Raji (cell line): ENCODE measurements around the gene NDUFAF5.

Source experiments
- POLR2A ChIP-seq: IDR thresholded peaks from 2 replicates; pipeline ENCODE4 v1.6.1; 2011; ENCODE audit warnings: low read depth, low read length, control low read depth; ENCODE audit not compliant: insufficient read depth

Gene NDUFAF5

DNA sequence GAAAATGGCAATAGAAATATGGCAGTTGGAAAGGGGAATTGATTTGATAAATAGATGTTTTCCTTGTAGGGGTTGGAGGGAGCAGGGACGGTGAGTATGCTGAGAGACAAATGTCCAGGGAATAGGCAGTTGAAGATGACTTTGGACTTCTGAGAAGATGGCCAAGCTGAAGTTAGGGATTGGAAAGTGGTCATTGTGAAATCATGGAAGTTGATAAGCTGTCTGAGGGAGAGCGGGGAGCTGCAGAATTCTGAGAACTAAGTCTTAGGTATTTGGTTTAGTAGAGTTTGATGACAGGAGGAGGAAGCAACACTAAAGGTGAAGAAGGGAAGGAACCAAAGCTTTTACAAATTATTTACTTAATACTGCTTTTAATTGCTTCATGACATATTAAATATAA lies 15.1 kb downstream of the NDUFAF5 start:
- TF ChIP-seq POLR2A = no peak

- no peak for TF ChIP-seq POLR2A
These were observed 15.9 kb downstream of the NDUFAF5 start for GRCh38 chr20:13800728-13801134.

DNA sequence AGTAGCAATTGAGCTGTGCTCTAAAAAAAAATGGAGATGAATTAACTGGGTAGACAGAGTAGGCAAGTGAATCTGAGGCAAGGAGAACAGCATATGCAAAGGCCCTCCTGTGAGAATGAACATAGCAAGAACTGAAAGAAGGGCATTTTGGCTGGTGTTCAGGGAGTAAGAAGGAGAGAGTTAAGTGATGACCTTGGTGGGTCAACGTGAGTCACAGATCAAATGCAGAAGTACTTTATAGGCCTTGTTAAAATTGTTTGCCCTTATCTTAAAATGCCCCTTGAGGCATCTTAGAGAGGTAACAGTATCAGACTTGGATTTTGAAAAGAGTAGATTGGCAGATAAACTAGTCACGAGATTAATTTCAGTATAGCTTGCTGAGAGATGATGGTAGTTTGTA lies 24.5 kb downstream of the NDUFAF5 start:
- no peak for TF ChIP-seq POLR2A

- TF ChIP-seq POLR2A = no peak
These were observed 25.0 kb downstream of the NDUFAF5 start for GRCh38 chr20:13809855-13810254.

- no peak for TF ChIP-seq POLR2A
These were observed 25.6 kb downstream of the NDUFAF5 start for GRCh38 chr20:13810446-13810845.

DNA sequence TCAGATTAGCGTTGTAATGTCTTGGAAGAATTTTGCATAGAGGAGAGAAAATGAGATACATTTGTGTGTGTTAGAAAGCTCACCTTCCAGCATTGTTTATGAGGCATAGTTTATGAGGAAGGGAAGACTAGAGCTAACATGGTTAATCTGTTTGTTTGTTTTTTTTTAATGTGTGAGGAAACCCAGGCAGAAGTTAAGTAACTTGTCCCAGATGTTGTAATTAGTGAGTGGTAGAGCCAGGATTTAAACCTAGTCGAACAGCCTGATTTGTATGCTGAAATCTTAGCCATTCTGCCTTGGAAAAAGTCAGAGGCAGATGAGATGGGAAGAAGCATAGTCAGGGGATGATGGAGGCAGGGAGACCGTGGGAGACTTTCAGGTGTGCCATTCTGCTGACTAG lies 29.1 kb downstream of the NDUFAF5 start:
- TF ChIP-seq POLR2A = no peak

GRCh38 chr20:13814672-13815071 lies 29.8 kb downstream of the NDUFAF5 start:
- TF ChIP-seq POLR2A = no peak

GRCh38 chr20:13816757-13817156 lies 31.9 kb downstream of the NDUFAF5 start:
- TF ChIP-seq POLR2A = no peak

DNA sequence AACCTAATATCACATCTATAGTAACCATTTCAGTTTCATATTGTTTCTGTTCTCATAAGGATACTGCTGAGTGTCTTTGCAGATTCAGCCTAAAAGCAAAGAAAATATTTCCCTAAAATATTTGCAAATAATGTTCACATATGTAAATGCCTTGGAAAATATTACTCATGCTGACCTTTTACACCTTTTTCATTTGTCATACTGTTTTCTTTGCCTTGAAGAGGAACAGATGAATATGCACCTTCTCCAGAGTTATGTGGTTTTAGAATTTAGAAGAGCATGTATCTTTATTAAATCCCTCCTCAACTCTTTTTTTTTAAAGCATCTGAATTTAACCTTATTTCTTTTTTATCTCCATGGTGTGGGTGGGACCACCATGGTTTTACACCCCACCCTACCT lies 32.5 kb downstream of the NDUFAF5 start:
- no peak for TF ChIP-seq POLR2A

DNA sequence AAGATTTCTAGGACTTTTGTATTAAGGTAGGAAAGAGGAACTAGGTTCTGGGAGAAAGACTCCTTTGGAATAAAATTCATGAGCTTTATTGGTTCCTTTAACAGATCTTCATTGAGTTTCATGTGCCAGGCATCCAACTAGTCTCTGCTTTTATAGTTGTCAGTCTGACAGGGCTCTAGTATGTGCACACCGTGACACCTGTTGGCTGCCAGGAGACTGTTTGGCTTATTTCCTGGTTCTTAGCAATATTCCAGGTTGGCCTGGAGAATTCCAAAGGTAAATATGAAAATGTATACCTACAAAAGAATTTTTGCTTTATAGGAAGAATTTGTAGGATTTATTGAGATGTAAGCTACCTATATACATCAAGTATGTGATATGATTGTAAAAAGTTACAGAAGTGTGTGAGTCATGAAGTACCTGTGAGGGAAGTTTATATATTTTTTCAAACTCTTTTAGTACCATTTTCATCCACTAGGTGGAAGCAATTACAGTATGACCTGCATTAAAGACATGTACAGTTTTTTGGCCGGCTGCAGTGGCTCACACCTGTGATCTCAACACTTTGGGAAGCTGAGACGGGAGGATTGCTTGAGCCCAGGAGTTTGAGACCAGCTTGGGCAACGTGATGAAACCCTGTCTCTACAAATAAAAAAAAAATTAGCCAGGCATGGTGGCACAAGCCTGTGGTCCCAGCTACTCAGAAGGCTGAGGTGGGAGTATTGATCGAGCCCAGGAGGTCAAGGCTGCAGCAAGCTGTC lies 35.2 kb downstream of the NDUFAF5 start:
- TF ChIP-seq POLR2A = no peak

GRCh38 chr20:13821876-13822275 lies 37.0 kb downstream of the NDUFAF5 start:
- TF ChIP-seq POLR2A = no peak

DNA sequence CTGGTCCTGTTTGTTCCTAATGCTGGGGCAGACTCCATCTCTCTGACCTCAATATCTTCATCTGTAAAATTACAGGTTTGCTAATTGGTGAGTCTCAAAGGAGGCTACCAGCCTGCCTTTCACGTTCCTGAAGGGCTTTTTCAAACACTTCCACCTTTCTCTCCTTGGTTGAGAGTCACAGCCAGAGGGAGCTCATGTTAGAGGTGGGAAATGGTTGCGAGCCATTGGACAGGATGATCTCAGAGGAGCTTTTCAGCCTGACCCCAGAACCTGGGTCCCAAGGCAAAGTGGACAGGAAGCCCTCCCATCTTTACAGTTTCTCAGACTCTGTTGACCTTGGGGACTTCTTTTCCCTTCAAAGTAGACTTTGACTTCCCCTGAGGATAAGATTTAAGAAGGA lies 37.6 kb downstream of the NDUFAF5 start:
- TF ChIP-seq POLR2A = no peak

GRCh38 chr20:13824459-13824858 lies 39.6 kb downstream of the NDUFAF5 start:
- no peak for TF ChIP-seq POLR2A

DNA sequence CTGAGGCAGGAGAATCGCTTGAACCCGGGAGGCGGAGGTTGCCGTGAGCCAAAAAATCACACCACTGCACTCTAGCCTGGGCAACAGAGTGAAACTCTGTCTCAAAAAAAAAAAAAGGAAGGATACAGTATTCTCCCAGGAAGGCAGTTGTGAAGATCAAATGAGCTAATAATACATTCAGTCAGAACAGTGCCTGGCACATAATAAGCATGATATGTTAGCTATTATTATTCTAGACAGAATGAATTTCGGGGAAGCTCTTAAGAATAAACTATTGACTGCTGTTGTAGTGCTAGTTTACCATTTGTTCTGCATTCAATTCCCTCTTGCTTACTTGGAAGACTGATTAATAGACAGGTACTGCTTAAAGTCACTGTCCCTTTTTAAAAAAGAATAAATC lies 40.6 kb downstream of the NDUFAF5 start:
- no peak for TF ChIP-seq POLR2A

GRCh38 chr20:13831476-13831875 lies 46.6 kb downstream of the NDUFAF5 start:
- TF ChIP-seq POLR2A = no peak

- TF ChIP-seq POLR2A = no peak
These were observed 53.8 kb downstream of the NDUFAF5 start for GRCh38 chr20:13838664-13839063.

DNA sequence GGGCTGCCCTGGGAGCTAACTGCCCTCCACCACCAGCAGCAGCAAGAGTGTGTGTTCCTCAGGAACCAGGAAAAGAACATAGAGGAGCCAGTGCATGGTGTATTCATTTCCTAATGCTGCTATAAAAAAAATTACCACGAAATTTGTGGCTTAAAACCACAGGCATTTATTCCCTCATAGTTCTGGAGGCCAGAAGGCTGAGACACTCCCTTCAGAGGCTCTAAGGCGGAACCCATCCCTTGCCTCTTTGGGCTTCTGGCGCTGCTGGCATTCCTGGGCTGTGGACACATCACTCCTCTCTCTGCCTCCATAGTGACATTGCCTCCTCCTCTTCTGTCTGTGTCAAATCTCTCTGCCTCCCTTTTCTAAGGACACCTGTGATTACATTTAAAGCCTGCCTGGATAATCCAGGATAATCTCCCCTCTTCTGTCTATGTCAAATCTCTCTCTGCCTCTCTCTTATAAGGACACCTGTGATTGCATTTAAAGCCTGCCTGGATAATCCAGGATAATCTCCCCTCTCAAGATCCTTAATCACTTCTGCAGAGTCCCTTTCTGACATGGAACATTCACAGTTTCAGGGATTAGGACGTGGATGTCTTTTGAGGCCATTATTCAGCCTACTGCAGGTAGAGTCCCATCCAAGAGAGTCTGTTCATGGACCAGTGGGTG lies 54.7 kb downstream of the NDUFAF5 start:
- TF ChIP-seq POLR2A = no peak

- TF ChIP-seq POLR2A = no peak
These were observed 55.3 kb downstream of the NDUFAF5 start for GRCh38 chr20:13840093-13840465.

GRCh38 chr20:13841206-13841605 lies 56.4 kb downstream of the NDUFAF5 start:
- no peak for TF ChIP-seq POLR2A
